BLaER1 treated with 17β-estradiol and CSF1 and Interleukin-3, amounts not matched to agents 10 nM and 100 nM (cell line): ENCODE measurements around the gene XRCC1.
"Not testable (repeated sequence)": the region's sequence is repeated elsewhere in the genome, so short reads cannot be mapped to it uniquely, and the experiment has no call there.

Source experiments
- H3K27ac ChIP-seq, 11 experiments: shearing (Covaris generic); formaldehyde crosslinking; 2 replicates each; pipeline ENCODE4 v1.8.1; 2022
- H3K27me3 ChIP-seq, 11 experiments: shearing (Covaris generic); formaldehyde crosslinking; 2 replicates each; pipeline ENCODE4 v1.8.1; 2022
- H3K36me3 ChIP-seq, 11 experiments: shearing (Covaris generic); formaldehyde crosslinking; 2 replicates each; pipeline ENCODE4 v1.8.1; 2022
- H3K4me1 ChIP-seq, 10 experiments: shearing (Covaris generic); formaldehyde crosslinking; 2 replicates each; pipeline ENCODE4 v1.8.1; 2022
- H3K4me2 ChIP-seq, 11 experiments: shearing (Covaris generic); formaldehyde crosslinking; 2 replicates each; pipeline ENCODE4 v1.8.1; 2022
- H3K4me3 ChIP-seq, 10 experiments: shearing (Covaris generic); formaldehyde crosslinking; 2 replicates each; pipeline ENCODE4 v1.8.1; 2022
- H3K9ac ChIP-seq, 11 experiments: shearing (Covaris generic); formaldehyde crosslinking; 2 replicates each; pipeline ENCODE4 v1.8.1; 2022
- H3K9me3 ChIP-seq, 11 experiments: shearing (Covaris generic); formaldehyde crosslinking; replicated peaks in 1 of 11; 2 replicates each; pipeline ENCODE4 v1.8.1; 2022
- H4K20me1 ChIP-seq, 11 experiments: shearing (Covaris generic); formaldehyde crosslinking; 2 replicates each; pipeline ENCODE4 v1.8.1; 2022
- Cebpa-rat ChIP-seq, 11 experiments: shearing (Covaris generic); IDR thresholded peaks; 2 replicates each; pipeline ENCODE4 v1.8.1; 2022

Gene XRCC1

DNA sequence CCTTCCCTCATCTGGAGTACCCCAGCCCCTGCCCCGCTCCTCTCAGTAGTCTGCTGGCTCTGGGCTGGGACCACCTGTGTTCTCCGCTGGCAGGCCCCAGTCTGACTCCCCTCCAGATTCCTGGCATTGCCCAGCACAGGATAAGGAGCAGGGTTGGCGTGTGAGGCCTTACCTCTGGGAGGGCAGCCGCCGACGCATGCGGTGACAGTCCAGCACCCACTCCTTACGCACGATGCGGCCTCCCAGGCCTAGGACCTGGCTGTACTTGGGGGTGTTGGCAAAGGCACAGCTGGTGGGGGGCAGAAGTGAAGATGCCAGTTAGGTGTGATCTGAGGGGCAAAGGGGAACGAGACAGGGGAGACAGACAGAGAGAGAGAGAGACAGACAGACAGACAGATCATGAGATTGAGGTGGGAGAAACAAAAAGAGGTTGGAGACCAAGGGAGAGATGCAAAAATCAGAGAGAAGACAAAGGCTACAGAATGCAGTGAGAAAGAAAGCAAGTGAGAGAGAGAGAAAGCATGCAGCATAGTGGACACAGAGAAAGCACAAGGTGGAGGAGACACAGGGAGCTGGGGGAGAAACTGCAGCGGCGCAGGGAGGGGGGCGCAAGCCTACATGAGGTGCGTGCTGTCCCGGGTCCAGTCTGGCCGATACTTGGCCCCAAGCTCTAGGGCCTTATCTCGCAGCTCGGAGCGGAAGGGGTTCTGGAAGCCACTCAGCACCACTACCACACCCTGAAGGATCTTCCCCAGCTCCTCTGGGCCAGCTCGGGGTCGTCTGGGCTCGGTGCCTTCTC is 23.7 kb downstream of the XRCC1 start:
- peaks cover 13 to 44% (median 35%) of the 10 kb centered on the region in 10 experiments; a peak in 19 of 20 replicates for H3K4me1 ChIP-seq
- peaks cover 62 to 87% (median 82%) of the 10 kb centered on the region in 11 experiments for H3K36me3 ChIP-seq
- TF ChIP-seq Cebpa-rat (IDR thresholded peaks at IDR 0.05) = no peak
- peaks cover 0 to 12% (median 0%) of the 10 kb centered on the region in 11 experiments; a peak in 2 of 22 replicates for H4K20me1 ChIP-seq
- no peaks in the 10 kb centered on the region for H3K27me3 ChIP-seq
- H3K9me3 ChIP-seq = no peaks in the 10 kb centered on the region
- H3K4me3 ChIP-seq = no peak overlapping the region
- peak overlapping the region in 8 of 11 experiments; percentile 38 to 71 (median 65); a peak in 12 of 22 replicates for H3K9ac ChIP-seq
- H3K27ac ChIP-seq = peak overlapping the region in 8 of 11 experiments; percentile 56 to 78 (median 72); a peak in 15 of 22 replicates
- H3K4me2 ChIP-seq = peak overlapping the region in 3 of 11 experiments; percentile 58 to 78 (median 71); a peak in 3 of 22 replicates

DNA sequence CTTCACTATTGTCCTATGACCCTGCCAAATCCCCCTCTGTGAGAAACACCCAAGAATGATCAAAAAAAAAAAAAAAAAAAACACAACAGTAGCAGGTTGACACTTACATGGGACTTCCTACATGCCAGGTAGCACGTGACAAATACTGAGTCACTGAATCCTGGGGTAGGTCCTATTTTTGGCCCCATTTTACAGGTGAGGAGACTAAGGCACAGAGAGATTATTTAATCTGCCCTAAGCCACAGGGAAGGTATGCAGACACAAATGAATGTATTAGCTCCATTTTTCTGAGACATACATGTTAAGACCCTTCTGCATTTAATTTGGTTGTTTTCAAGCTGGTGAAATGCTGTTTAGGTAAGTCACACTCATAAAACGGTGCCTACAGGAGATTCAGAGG is 26.6 kb downstream of the XRCC1 start:
- H3K4me2 ChIP-seq = no peak overlapping the region
- H3K4me3 ChIP-seq = no peak overlapping the region
- H3K36me3 ChIP-seq = peaks cover 62 to 85% (median 79%) of the 10 kb centered on the region in 11 experiments
- H3K27me3 ChIP-seq = no peaks in the 10 kb centered on the region
- H3K9ac ChIP-seq = no peak overlapping the region
- H3K4me1 ChIP-seq = peaks cover 0 to 46% (median 41%) of the 10 kb centered on the region in 10 experiments; a peak in 18 of 20 replicates
- no peak for TF ChIP-seq Cebpa-rat (IDR thresholded peaks at IDR 0.05)
- H3K27ac ChIP-seq = no peak overlapping the region
- peaks cover 0 to 13% (median 0%) of the 10 kb centered on the region in 11 experiments; a peak in 2 of 22 replicates for H4K20me1 ChIP-seq
- no peaks in the 10 kb centered on the region for H3K9me3 ChIP-seq

DNA sequence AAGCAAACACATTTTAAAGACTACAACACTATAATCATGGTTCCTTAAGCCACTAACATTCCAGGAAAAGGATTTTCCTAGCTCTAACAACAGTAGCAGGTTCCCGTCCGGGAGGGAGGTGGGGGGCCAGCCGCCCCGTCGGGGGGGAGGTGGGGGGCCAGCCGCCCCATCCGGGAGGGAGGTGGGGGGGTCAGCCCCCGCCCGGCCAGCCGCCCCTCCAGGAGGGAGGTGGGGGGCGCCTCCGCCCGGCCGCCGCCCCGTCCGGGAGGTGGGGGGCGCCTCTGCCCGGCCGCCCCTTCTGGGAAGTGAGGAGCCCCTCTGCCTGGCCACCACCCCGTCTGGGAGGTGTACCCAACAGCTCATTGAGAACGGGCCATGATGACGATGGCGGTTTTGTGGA is 27.4 kb downstream of the XRCC1 start:
- H3K36me3 ChIP-seq = peaks cover 62 to 85% (median 79%) of the 10 kb centered on the region in 11 experiments
- not testable (repeated sequence) for H3K27me3 ChIP-seq, H3K27ac ChIP-seq, H3K4me3 ChIP-seq, H3K9ac ChIP-seq, H3K9me3 ChIP-seq, H3K4me2 ChIP-seq, H4K20me1 ChIP-seq
- H3K4me1 ChIP-seq = peaks cover 0 to 38% (median 35%) of the 10 kb centered on the region in 10 experiments; a peak in 18 of 20 replicates

DNA sequence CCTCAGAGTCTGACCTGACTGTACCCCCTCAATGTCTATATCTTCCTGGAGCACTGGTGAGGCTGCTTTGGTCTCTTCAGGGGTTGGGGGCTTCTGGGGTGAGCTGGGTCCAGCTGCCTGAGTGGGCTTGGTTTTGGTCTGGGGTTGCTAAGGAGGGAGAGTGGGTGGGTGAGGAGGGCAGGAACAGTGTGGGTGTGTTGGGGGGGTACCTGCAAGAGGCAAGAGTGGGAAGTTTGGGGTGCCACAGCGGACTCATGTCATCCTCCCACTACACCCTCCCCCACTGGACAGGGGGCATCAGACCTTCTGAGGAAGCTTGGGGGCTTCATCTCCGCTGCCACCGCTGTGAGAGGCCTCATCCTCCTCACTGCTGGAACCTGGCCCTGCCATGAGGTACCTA is 28.7 kb downstream of the XRCC1 start:
- no peak for TF ChIP-seq Cebpa-rat (IDR thresholded peaks at IDR 0.05)
- Histone ChIP-seq H3K4me2 (no peak overlapping the region), H3K4me1 (peaks cover 0 to 26% (median 24%) of the 10 kb centered on the region in 10 experiments; a peak in 17 of 20 replicates), H3K27me3 (no peaks in the 10 kb centered on the region), H4K20me1 (peaks cover 0 to 8% (median 0%) of the 10 kb centered on the region in 11 experiments; a peak in 1 of 22 replicates), H3K9ac (no peak overlapping the region), H3K9me3 (no peaks in the 10 kb centered on the region), H3K36me3 (peaks cover 68 to 87% (median 84%) of the 10 kb centered on the region in 11 experiments), H3K27ac (0 out of 22 replicates have a peak overlapping the region, but pooled peaks of 2 of the 11 experiments have one; percentile 12 to 20), H3K4me3 (no peak overlapping the region)

DNA sequence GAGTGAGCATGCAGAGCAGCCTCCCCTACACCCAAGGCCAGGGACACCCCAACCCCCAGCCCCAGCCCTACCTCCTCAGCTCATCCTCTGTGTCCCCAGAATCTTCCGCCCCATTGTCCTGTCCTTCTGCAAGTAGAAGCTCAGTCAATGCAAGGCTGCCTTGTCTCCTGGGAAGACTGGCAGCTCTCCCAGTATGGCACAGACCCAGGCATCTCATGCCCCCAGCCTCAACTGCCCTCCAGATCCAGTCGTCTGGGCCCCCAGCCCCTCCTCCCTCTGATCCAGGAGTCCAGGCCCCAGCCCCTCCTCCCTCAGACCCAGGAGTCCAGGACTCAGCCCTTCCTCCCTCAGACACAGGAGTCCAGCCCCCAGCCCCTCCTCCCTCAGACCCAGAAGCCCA is 29.3 kb downstream of the XRCC1 start:
- Histone ChIP-seq H3K4me2 (peak overlapping the region in 8 of 11 experiments; percentile 10 to 72 (median 45); a peak in 8 of 22 replicates), H3K4me3 (no peak overlapping the region), H3K27ac (peak overlapping the region in 2 of 11 experiments; percentile 4 to 29; a peak in 1 of 22 replicates), H3K9me3 (no peaks in the 10 kb centered on the region), H3K9ac (peak overlapping the region in 4 of 11 experiments; percentile 1 to 27 (median 16); a peak in 1 of 22 replicates), H3K27me3 (no peaks in the 10 kb centered on the region), H4K20me1 (peaks cover 0 to 8% (median 0%) of the 10 kb centered on the region in 11 experiments; a peak in 2 of 22 replicates), H3K36me3 (peaks cover 68 to 87% (median 84%) of the 10 kb centered on the region in 11 experiments), H3K4me1 (peaks cover 0 to 26% (median 24%) of the 10 kb centered on the region in 10 experiments; a peak in 17 of 20 replicates)
- no peak for TF ChIP-seq Cebpa-rat (IDR thresholded peaks at IDR 0.05)

DNA sequence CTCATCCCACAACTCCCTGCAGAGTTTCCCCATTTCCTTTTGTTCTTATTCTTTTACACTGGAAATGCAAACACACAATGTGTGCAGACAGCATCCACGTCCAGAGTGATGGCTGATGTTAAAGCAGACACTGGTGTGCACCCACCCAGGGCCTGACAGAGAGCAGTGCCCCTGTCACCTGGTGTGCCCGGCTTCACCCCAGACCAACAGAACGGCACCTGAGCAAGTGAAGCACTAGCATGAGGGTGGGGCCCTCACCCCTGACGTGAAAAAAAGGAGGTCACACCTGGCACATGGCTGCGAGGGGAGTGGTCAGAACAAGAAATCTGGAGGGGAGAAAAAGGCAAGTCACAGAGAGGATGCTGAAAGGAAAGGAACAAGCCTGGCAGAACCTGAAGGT is 30.1 kb downstream of the XRCC1 start:
- H3K4me2 ChIP-seq = peak overlapping the region in 10 of 11 experiments; percentile 10 to 72 (median 40); a peak in 17 of 22 replicates
- no peak for TF ChIP-seq Cebpa-rat (IDR thresholded peaks at IDR 0.05)
- H4K20me1 ChIP-seq = peaks cover 0 to 8% (median 0%) of the 10 kb centered on the region in 11 experiments; a peak in 2 of 22 replicates
- no peaks in the 10 kb centered on the region for H3K27me3 ChIP-seq
- H3K9me3 ChIP-seq = peaks cover 0 to 1% (median 0%) of the 10 kb centered on the region in 11 experiments; a peak in 2 of 22 replicates
- peaks cover 0 to 26% (median 24%) of the 10 kb centered on the region in 10 experiments; a peak in 17 of 20 replicates for H3K4me1 ChIP-seq
- H3K9ac ChIP-seq = peak overlapping the region in 4 of 11 experiments; percentile 1 to 27 (median 16); a peak in 3 of 22 replicates
- peak overlapping the region in 2 of 11 experiments; percentile 4 to 29; a peak in 1 of 22 replicates for H3K27ac ChIP-seq
- peaks cover 68 to 87% (median 84%) of the 10 kb centered on the region in 11 experiments for H3K36me3 ChIP-seq
- no peak overlapping the region for H3K4me3 ChIP-seq

DNA sequence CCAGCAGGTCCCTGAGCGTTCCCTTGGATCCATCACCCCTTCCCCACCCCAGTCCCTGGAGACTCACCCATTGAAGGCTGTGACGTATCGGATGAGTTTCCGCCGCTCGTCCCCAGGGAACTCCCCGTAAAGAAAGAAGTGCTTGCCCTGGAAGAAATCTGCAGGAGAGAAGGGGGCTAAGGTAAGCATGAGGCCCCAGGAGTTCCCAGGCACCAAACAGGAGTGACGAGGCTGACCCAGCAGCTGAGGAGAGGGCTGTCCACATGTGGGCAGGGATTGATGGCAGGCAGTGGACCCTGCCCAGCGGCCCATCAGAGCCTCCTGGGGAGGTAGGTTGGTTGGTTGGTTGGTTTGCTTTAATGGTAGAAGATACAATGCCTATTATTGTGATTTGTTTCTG is 31.2 kb downstream of the XRCC1 start:
- Histone ChIP-seq H3K9me3 (peaks cover 6 to 13% (median 7%) of the 10 kb centered on the region in 11 experiments), H3K9ac (0 out of 22 replicates have a peak overlapping the region, but pooled peaks of 3 of the 11 experiments have one; percentile 7 to 25 (median 24)), H4K20me1 (peaks cover 0 to 8% (median 0%) of the 10 kb centered on the region in 11 experiments; a peak in 2 of 22 replicates), H3K36me3 (peaks cover 68 to 87% (median 84%) of the 10 kb centered on the region in 11 experiments), H3K4me1 (peaks cover 0 to 26% (median 24%) of the 10 kb centered on the region in 10 experiments; a peak in 17 of 20 replicates), H3K27me3 (no peaks in the 10 kb centered on the region), H3K4me3 (no peak overlapping the region), H3K27ac (no peak overlapping the region), H3K4me2 (peak overlapping the region in 8 of 11 experiments; percentile 13 to 72 (median 57); a peak in 15 of 22 replicates)
- TF ChIP-seq Cebpa-rat (IDR thresholded peaks at IDR 0.05) = no peak

DNA sequence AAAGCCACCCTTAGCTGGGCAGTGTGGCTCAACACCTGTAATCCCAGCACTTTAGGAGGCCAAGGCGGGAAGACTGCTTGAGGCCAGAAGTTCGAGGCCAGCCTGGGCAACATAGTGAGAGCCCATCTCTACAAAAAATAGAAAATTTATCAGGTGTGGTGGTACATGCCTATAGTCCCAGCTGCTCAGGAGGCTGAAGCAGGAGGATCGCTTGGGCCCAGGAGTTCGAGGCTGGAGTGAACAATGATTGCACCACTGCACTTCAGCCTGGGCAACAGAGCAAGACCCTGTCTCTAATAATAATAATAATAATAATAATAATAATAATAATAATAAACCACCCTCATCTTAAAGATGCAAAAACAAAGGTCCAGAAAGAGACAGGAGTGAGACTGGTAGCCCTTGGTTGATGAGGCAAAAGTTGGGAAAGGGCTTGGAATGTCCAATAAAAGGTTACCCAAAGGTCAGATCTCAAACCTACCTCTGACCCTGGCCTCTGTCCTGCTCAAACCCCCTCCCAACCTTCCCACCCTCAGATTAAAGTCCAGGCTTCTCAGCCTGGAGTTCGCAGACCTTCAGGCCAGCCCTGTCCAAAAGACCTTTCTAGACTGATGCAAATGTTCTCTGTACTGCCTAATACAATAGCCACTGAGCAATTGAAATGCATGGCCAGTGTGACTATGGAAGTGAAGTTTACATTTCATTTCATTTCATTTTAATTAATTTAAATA is 33.2 kb downstream of the XRCC1 start:
- H3K27me3 ChIP-seq = no peaks in the 10 kb centered on the region
- no peak overlapping the region for H3K4me2 ChIP-seq
- H3K4me3 ChIP-seq = no peak overlapping the region
- H3K27ac ChIP-seq = no peak overlapping the region
- H3K36me3 ChIP-seq = peaks cover 82 to 98% (median 92%) of the 10 kb centered on the region in 11 experiments
- no peak for TF ChIP-seq Cebpa-rat (IDR thresholded peaks at IDR 0.05)
- peaks cover 13 to 19% (median 14%) of the 10 kb centered on the region in 11 experiments for H3K9me3 ChIP-seq
- no peak overlapping the region for H3K9ac ChIP-seq
- peaks cover 0 to 8% (median 0%) of the 10 kb centered on the region in 11 experiments; a peak in 2 of 22 replicates for H4K20me1 ChIP-seq
- peaks cover 0 to 26% (median 24%) of the 10 kb centered on the region in 10 experiments; a peak in 17 of 20 replicates for H3K4me1 ChIP-seq
